BLaER1 (cell line): ENCODE measurements around the gene CCNG2.

Source experiments
- H3K27ac ChIP-seq: shearing (Covaris generic); formaldehyde crosslinking; 2 replicates; pipeline ENCODE4 v1.8.1; 2022
- H3K27me3 ChIP-seq: shearing (Covaris generic); formaldehyde crosslinking; 2 replicates; pipeline ENCODE4 v1.8.1; 2022
- H3K36me3 ChIP-seq: shearing (Covaris generic); formaldehyde crosslinking; 2 replicates; pipeline ENCODE4 v1.8.1; 2022
- H3K4me1 ChIP-seq: shearing (Covaris generic); formaldehyde crosslinking; 2 replicates; pipeline ENCODE4 v1.8.1; 2022
- H3K4me2 ChIP-seq: shearing (Covaris generic); formaldehyde crosslinking; 2 replicates; pipeline ENCODE4 v1.8.1; 2022
- H3K4me3 ChIP-seq: shearing (Covaris generic); formaldehyde crosslinking; 2 replicates; pipeline ENCODE4 v1.8.1; 2022
- H3K9ac ChIP-seq: shearing (Covaris generic); formaldehyde crosslinking; 2 replicates; pipeline ENCODE4 v1.8.1; 2022
- H3K9me3 ChIP-seq: shearing (Covaris generic); formaldehyde crosslinking; 2 replicates; pipeline ENCODE4 v1.8.1; 2022
- H4K20me1 ChIP-seq: shearing (Covaris generic); formaldehyde crosslinking; 2 replicates; pipeline ENCODE4 v1.8.1; 2022
- Cebpa-rat ChIP-seq: shearing (Covaris generic); IDR thresholded peaks from 2 replicates; pipeline ENCODE4 v1.8.1; 2022

The CCNG2 gene

GRCh38 chr4:77197831-77198230 is 40.8 kb downstream of the CCNG2 start:
- Histone ChIP-seq H3K36me3 (no peaks in the 10 kb centered on the region), H3K9me3 (no peaks in the 10 kb centered on the region), H3K4me2 (no peak overlapping the region), H3K4me3 (no peak overlapping the region), H3K9ac (no peak overlapping the region), H4K20me1 (no peaks in the 10 kb centered on the region), H3K4me1 (peaks cover 22% of the 10 kb centered on the region), H3K27me3 (no peaks in the 10 kb centered on the region), H3K27ac (no peak overlapping the region)
- no peak for TF ChIP-seq Cebpa-rat

- Histone ChIP-seq H3K4me3 (no peak overlapping the region), H3K27me3 (no peaks in the 10 kb centered on the region), H3K27ac (no peak overlapping the region), H3K4me2 (no peak overlapping the region), H3K4me1 (peaks cover 10% of the 10 kb centered on the region), H3K9me3 (no peaks in the 10 kb centered on the region), H4K20me1 (no peaks in the 10 kb centered on the region), H3K36me3 (no peaks in the 10 kb centered on the region), H3K9ac (no peak overlapping the region)
- TF ChIP-seq Cebpa-rat: no peak
Observed at GRCh38 chr4:77199276-77199675, 42.3 kb downstream of the CCNG2 start.

GRCh38 chr4:77199701-77200100 is 42.7 kb downstream of the CCNG2 start:
- Histone ChIP-seq H3K4me2 (no peak overlapping the region), H3K9me3 (no peaks in the 10 kb centered on the region), H3K36me3 (no peaks in the 10 kb centered on the region), H3K27ac (no peak overlapping the region), H3K4me3 (no peak overlapping the region), H4K20me1 (no peaks in the 10 kb centered on the region), H3K4me1 (peaks cover 6% of the 10 kb centered on the region), H3K27me3 (no peaks in the 10 kb centered on the region), H3K9ac (no peak overlapping the region)
- no peak for TF ChIP-seq Cebpa-rat

- no peak for TF ChIP-seq Cebpa-rat
- no peak overlapping the region for H3K4me2 ChIP-seq
Observed at GRCh38 chr4:77201343-77201742, 44.3 kb downstream of the CCNG2 start.

GRCh38 chr4:77201857-77202256 is 44.9 kb downstream of the CCNG2 start:
- Histone ChIP-seq H3K4me3 (no peak overlapping the region), H3K27ac (no peak overlapping the region), H4K20me1 (no peaks in the 10 kb centered on the region), H3K36me3 (no peaks in the 10 kb centered on the region), H3K4me1 (no peaks in the 10 kb centered on the region), H3K9ac (no peak overlapping the region), H3K4me2 (no peak overlapping the region), H3K9me3 (no peaks in the 10 kb centered on the region), H3K27me3 (no peaks in the 10 kb centered on the region)
- TF ChIP-seq Cebpa-rat: no peak

More at GRCh38 chr4:77201343-77201742, 44.3 kb downstream of the CCNG2 start:
- Histone ChIP-seq H3K4me3 (no peak overlapping the region), H3K9ac (no peak overlapping the region), H3K36me3 (no peaks in the 10 kb centered on the region), H3K27me3 (no peaks in the 10 kb centered on the region), H4K20me1 (no peaks in the 10 kb centered on the region), H3K9me3 (no peaks in the 10 kb centered on the region), H3K4me1 (no peaks in the 10 kb centered on the region), H3K27ac (no peak overlapping the region)

- no peaks in the 10 kb centered on the region for H4K20me1 ChIP-seq
- no peak overlapping the region for H3K4me3 ChIP-seq
- no peaks in the 10 kb centered on the region for H3K4me1 ChIP-seq
- no peaks in the 10 kb centered on the region for H3K27me3 ChIP-seq
- no peaks in the 10 kb centered on the region for H3K36me3 ChIP-seq
- TF ChIP-seq Cebpa-rat: no peak
- H3K9me3 ChIP-seq: no peaks in the 10 kb centered on the region
- no peak overlapping the region for H3K27ac ChIP-seq
- H3K9ac ChIP-seq: no peak overlapping the region
- no peak overlapping the region for H3K4me2 ChIP-seq
Observed at GRCh38 chr4:77202491-77202890, 45.5 kb downstream of the CCNG2 start.

- H3K4me1 ChIP-seq: no peaks in the 10 kb centered on the region
- H3K9ac ChIP-seq: no peak overlapping the region
- H3K27ac ChIP-seq: no peak overlapping the region
- H3K4me3 ChIP-seq: no peak overlapping the region
- no peaks in the 10 kb centered on the region for H4K20me1 ChIP-seq
- H3K9me3 ChIP-seq: no peaks in the 10 kb centered on the region
- no peaks in the 10 kb centered on the region for H3K27me3 ChIP-seq
- no peaks in the 10 kb centered on the region for H3K36me3 ChIP-seq
- no peak overlapping the region for H3K4me2 ChIP-seq
- no peak for TF ChIP-seq Cebpa-rat
Observed at GRCh38 chr4:77203380-77204197, 46.6 kb downstream of the CCNG2 start.

- TF ChIP-seq Cebpa-rat: no peak
- no peak overlapping the region for H3K4me3 ChIP-seq
- H4K20me1 ChIP-seq: no peaks in the 10 kb centered on the region
- H3K4me2 ChIP-seq: no peak overlapping the region
- no peaks in the 10 kb centered on the region for H3K9me3 ChIP-seq
- no peak overlapping the region for H3K9ac ChIP-seq
- H3K4me1 ChIP-seq: no peaks in the 10 kb centered on the region
- H3K27ac ChIP-seq: no peak overlapping the region
- no peaks in the 10 kb centered on the region for H3K27me3 ChIP-seq
- H3K36me3 ChIP-seq: no peaks in the 10 kb centered on the region
Observed at GRCh38 chr4:77204621-77205020, 47.6 kb downstream of the CCNG2 start.

GRCh38 chr4:77209012-77209411 is 52.0 kb downstream of the CCNG2 start:
- Histone ChIP-seq H3K9ac (no peak overlapping the region), H3K27me3 (no peaks in the 10 kb centered on the region), H3K27ac (no peak overlapping the region), H4K20me1 (no peaks in the 10 kb centered on the region), H3K4me2 (no peak overlapping the region), H3K4me1 (no peaks in the 10 kb centered on the region), H3K36me3 (no peaks in the 10 kb centered on the region), H3K9me3 (no peaks in the 10 kb centered on the region), H3K4me3 (no peak overlapping the region)
- no peak for TF ChIP-seq Cebpa-rat

GRCh38 chr4:77209936-77210335 is 52.9 kb downstream of the CCNG2 start:
- H3K27me3 ChIP-seq: no peaks in the 10 kb centered on the region
- H3K9me3 ChIP-seq: no peaks in the 10 kb centered on the region
- no peak overlapping the region for H3K9ac ChIP-seq
- H3K4me1 ChIP-seq: no peaks in the 10 kb centered on the region
- no peak overlapping the region for H3K4me3 ChIP-seq
- H3K36me3 ChIP-seq: no peaks in the 10 kb centered on the region
- no peak for TF ChIP-seq Cebpa-rat
- no peak overlapping the region for H3K4me2 ChIP-seq
- H3K27ac ChIP-seq: no peak overlapping the region
- H4K20me1 ChIP-seq: no peaks in the 10 kb centered on the region
